ENCODE data around the gene CFAP54. TPM values are rescaled to one million over a fixed set of nuclear protein-coding genes. Genes with fewer than 3 reads are reported as not detected.

Gene CFAP54
- polyA plus RNA-seq, 3 donors: not detected

- Histone ChIP-seq H4K20me1 (ENCODE audit: insufficient read depth, low read length) (no peaks in the 10 kb centered on the region), H3K9me3 (replicated peaks in 1 of 2; ENCODE audit: control insufficient read depth in 1 of 2, insufficient read depth in 1 of 2, low read length in 2 of 2) (peaks cover 0 to 3% of the 10 kb centered on the region in 2 donors), H3K27me3 (ENCODE audit: control insufficient read depth in 2 of 2, insufficient read depth in 2 of 2, low read length in 2 of 2) (peaks cover 2 to 6% of the 10 kb centered on the region in 2 donors), H3K36me3 (replicated peaks in 1 of 2; ENCODE audit: control insufficient read depth in 1 of 2, insufficient read depth in 2 of 2, low read length in 2 of 2) (no peaks in the 10 kb centered on the region), H3K4me2 (replicated peaks; ENCODE audit: extremely low read depth, low read length, poor library complexity, severe bottlenecking) (no peak overlapping the region), H3K9ac (ENCODE audit: insufficient read depth, low read length, poor library complexity, severe bottlenecking) (no peak overlapping the region), H3K27ac (ENCODE audit: low read depth in 1 of 2, low read length in 2 of 2) (no peak overlapping the region), H3K79me2 (ENCODE audit: insufficient read depth, low read length) (no peaks in the 10 kb centered on the region), H3K4me1 (ENCODE audit: control insufficient read depth in 1 of 2, insufficient read depth in 2 of 2, low read length in 2 of 2) (no peaks in the 10 kb centered on the region), H3K4me3 (replicated peaks in 1 of 3; ENCODE audit: low read depth in 2 of 3, low read length in 3 of 3) (no peak overlapping the region), H2AFZ (ENCODE audit: insufficient read depth, low read depth, low read length, poor library complexity, severe bottlenecking) (no peak overlapping the region)
- Mint-ChIP-seq H3K9me3 (peaks cover 0 to 8% (median 2%) of the 10 kb centered on the region in 7 donors), H3K36me3 (no peaks in the 10 kb centered on the region), H3K27me3 (ENCODE audit: low read depth in 3 of 3) (peaks cover 2 to 14% (median 6%) of the 10 kb centered on the region in 3 donors), H3K4me3 (no peak overlapping the region), H3K4me1 (no peaks in the 10 kb centered on the region), H3K27ac (no peak overlapping the region)
- no peak for DNase-seq
- intact Hi-C loops (cut with micrococcal nuclease): no loop called here
- TF ChIP-seq CTCF (IDR thresholded peaks at IDR 0.05): no peak
- WGBS (ENCODE audit: insufficient coverage): 21% methylated on average over 2 of the region's 5 CpGs
Measured at GRCh38 chr12:96889273-96889933, 400.0 kb downstream of the CFAP54 start.

GRCh38 chr12:96890331-96890730, 401.0 kb downstream of the CFAP54 start:
- Mint-ChIP-seq H3K27ac (no peak overlapping the region), H3K36me3 (no peaks in the 10 kb centered on the region), H3K4me1 (no peaks in the 10 kb centered on the region), H3K4me3 (no peak overlapping the region), H3K27me3 (ENCODE audit: low read depth in 3 of 3) (peaks cover 2 to 11% (median 6%) of the 10 kb centered on the region in 3 donors), H3K9me3 (peaks cover 0 to 8% (median 2%) of the 10 kb centered on the region in 7 donors)
- H3K4me2 ChIP-seq (replicated peaks; ENCODE audit: extremely low read depth, low read length, poor library complexity, severe bottlenecking): no peak overlapping the region
- no peak overlapping the region for H2AFZ ChIP-seq (ENCODE audit: insufficient read depth, low read depth, low read length, poor library complexity, severe bottlenecking)
- no peak for TF ChIP-seq CTCF (IDR thresholded peaks at IDR 0.05)
- H3K9me3 ChIP-seq (replicated peaks in 1 of 2; ENCODE audit: control insufficient read depth in 1 of 2, insufficient read depth in 1 of 2, low read length in 2 of 2): peaks cover 0 to 3% of the 10 kb centered on the region in 2 donors
- H3K4me3 ChIP-seq (replicated peaks in 1 of 3; ENCODE audit: low read depth in 2 of 3, low read length in 3 of 3): no peak overlapping the region
- no peak overlapping the region for H3K9ac ChIP-seq (ENCODE audit: insufficient read depth, low read length, poor library complexity, severe bottlenecking)
- no peak overlapping the region for H3K27ac ChIP-seq (ENCODE audit: low read depth in 1 of 2, low read length in 2 of 2)
- no peaks in the 10 kb centered on the region for H4K20me1 ChIP-seq (ENCODE audit: insufficient read depth, low read length)
- H3K36me3 ChIP-seq (replicated peaks in 1 of 2; ENCODE audit: control insufficient read depth in 1 of 2, insufficient read depth in 2 of 2, low read length in 2 of 2): no peaks in the 10 kb centered on the region
- WGBS (ENCODE audit: insufficient coverage): no CpG with 5 or more reads among the region's 2 CpGs
- H3K4me1 ChIP-seq (ENCODE audit: control insufficient read depth in 1 of 2, insufficient read depth in 2 of 2, low read length in 2 of 2): no peaks in the 10 kb centered on the region
- H3K27me3 ChIP-seq (ENCODE audit: control insufficient read depth in 2 of 2, insufficient read depth in 2 of 2, low read length in 2 of 2): peaks cover 2 to 6% of the 10 kb centered on the region in 2 donors
- no peak for DNase-seq
- intact Hi-C loops (cut with micrococcal nuclease): no loop called here
- H3K79me2 ChIP-seq (ENCODE audit: insufficient read depth, low read length): no peaks in the 10 kb centered on the region

All from CD14-positive monocyte (primary cell).